C4-2B (cell line): ENCODE results near the gene PTGER1.

ENCODE experiments used
- H3K27ac ChIP-seq: fragments of 450-650 bp; 2 replicates; pipeline ENCODE4 v1.5.1; 2017
- ZFX ChIP-seq: fragments of 450-650 bp; IDR thresholded peaks from 2 replicates; pipeline ENCODE4 v1.6.1; 2017
- TF ChIP-seq, protein P1 (sequence below): fragments of 450-650 bp; conservative IDR thresholded peaks from 2 replicates; pipeline ENCODE4 v1.5.1; 2017; ENCODE audit warnings: mild to moderate bottlenecking

Gene PTGER1

GRCh38 chr19:14496834-14497227 lies 21.7 kb upstream of the PTGER1 start:
- H3K27ac ChIP-seq = peak overlapping the region; percentile 77
- no peak for TF ChIP-seq ZFX
- TF ChIP-seq, protein P1, sequence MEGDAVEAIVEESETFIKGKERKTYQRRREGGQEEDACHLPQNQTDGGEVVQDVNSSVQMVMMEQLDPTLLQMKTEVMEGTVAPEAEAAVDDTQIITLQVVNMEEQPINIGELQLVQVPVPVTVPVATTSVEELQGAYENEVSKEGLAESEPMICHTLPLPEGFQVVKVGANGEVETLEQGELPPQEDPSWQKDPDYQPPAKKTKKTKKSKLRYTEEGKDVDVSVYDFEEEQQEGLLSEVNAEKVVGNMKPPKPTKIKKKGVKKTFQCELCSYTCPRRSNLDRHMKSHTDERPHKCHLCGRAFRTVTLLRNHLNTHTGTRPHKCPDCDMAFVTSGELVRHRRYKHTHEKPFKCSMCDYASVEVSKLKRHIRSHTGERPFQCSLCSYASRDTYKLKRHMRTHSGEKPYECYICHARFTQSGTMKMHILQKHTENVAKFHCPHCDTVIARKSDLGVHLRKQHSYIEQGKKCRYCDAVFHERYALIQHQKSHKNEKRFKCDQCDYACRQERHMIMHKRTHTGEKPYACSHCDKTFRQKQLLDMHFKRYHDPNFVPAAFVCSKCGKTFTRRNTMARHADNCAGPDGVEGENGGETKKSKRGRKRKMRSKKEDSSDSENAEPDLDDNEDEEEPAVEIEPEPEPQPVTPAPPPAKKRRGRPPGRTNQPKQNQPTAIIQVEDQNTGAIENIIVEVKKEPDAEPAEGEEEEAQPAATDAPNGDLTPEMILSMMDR = no peak

- TF ChIP-seq, protein P1 = no peak
- TF ChIP-seq ZFX = 0 out of 2 replicates have a peak, but pooled peaks have one; percentile 3
- peak within 1 kb of the TSS; percentile 77 for H3K27ac ChIP-seq
These were observed 21.1 kb upstream of the PTGER1 start, which contains the start of gene GIPC1 for GRCh38 chr19:14496029-14496833. GIPC1 (minus strand) TSS chr19:14496127; CDS start chr19:14482976, 13,151 bp downstream.

- peak overlapping the region; percentile 77 for H3K27ac ChIP-seq
- TF ChIP-seq, protein P1 = no peak
- TF ChIP-seq ZFX = peak; percentile 58; the same call in 1 of the 2 replicates
These were observed 20.5 kb upstream of the PTGER1 start for GRCh38 chr19:14495672-14496028.

DNA sequence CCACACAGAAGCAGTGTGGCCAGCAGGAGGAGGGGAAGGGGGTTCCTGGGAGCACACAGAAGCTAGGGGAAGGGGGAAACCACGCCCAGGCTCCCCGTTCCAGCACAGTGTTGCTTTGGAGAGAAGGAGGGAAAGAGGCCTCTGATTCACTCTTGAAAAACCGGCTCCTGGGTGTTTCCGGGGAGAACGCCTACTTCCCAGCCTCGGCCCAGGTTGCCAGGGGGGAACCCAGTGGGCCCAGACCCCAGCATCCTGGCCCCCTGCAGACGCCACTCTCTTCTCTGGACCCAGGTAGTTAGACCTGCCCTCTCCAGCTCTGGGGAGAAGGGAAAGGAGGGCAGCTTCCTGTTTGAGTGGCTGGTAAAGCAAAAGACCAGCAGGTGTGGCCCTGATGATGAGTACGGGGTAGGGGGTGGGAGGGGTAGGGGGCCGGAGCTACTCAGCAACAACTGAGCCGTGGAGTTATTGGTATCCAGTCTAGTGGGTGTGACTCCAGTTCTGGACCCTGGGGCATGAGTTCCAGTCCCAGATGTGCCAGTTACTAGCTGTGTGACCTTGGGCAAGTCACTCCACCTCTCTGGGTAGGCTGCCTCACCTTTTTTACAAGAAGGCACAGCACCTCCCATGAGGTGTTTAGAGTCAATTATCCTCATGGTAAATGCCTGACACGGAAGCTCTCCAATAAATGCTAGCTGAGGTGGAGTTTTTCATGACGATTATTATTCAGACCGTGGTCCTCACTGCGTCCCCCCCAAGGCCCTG lies 19.9 kb upstream of the PTGER1 start:
- TF ChIP-seq ZFX = no peak
- TF ChIP-seq, protein P1 = no peak
- peak overlapping the region; percentile 77 for H3K27ac ChIP-seq

GRCh38 chr19:14494411-14494810 lies 19.3 kb upstream of the PTGER1 start:
- peak overlapping the region; percentile 77 for H3K27ac ChIP-seq
- TF ChIP-seq, protein P1 = no peak
- no peak for TF ChIP-seq ZFX

DNA sequence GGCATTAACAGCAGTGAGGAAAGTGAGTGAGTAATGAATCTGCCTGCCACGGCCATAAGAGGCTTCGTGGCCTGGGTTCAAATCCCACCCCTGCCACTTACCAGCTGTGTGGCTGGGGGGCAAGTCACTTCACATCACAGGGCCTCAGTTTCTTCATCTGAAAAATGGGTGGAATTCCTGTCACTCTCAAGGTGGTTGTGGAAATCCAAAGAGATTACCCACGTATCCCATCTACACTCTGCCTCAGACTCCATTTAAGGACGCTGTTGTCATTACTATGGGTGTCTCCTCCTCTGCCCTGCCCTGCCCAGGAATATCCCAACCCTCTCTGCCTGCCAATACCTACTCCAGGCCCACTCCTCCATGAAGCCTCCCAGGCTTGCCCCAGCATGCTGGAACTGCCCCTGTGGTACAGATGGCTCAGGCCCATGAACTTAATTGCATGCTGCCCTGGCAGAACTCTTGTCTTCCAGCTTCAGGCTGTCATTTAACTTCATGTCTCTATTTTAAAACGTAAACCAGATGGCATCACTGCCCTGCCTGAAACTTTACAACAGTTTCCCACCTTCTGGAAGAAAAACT lies 17.7 kb upstream of the PTGER1 start:
- TF ChIP-seq, protein P1 = no peak
- no peak for TF ChIP-seq ZFX
- H3K27ac ChIP-seq = no peak overlapping the region
